Glutamatergic neuron (in vitro differentiated cells): ENCODE data around the gene IL23R. TPM values are rescaled to one million over a fixed set of nuclear protein-coding genes. Genes with fewer than 3 reads are reported as not detected.

Source experiments
- DNase-seq: peaks from one replicate; pipeline ENCODE4 v3.0.0; 2022
- H3K27ac Mint-ChIP-seq: one replicate; pipeline ENCODE4 v1.8.0; 2020; ENCODE audit warnings: mild to moderate bottlenecking, mixed read lengths, inconsistent platforms; ENCODE audit not compliant: unreplicated experiment
- H3K27me3 Mint-ChIP-seq: one replicate; pipeline ENCODE4 v1.8.0; 2020; ENCODE audit warnings: mild to moderate bottlenecking, moderate library complexity, mixed read lengths, inconsistent platforms; ENCODE audit not compliant: unreplicated experiment
- H3K36me3 Mint-ChIP-seq: one replicate; pipeline ENCODE4 v1.8.0; 2020; ENCODE audit warnings: mild to moderate bottlenecking, mixed read lengths, inconsistent platforms; ENCODE audit not compliant: unreplicated experiment
- H3K4me1 Mint-ChIP-seq: one replicate; pipeline ENCODE4 v1.8.0; 2020; ENCODE audit warnings: mild to moderate bottlenecking, low read depth, mixed read lengths, inconsistent platforms; ENCODE audit not compliant: unreplicated experiment
- H3K4me3 Mint-ChIP-seq: one replicate; pipeline ENCODE4 v1.8.0; 2020; ENCODE audit warnings: mild to moderate bottlenecking, mixed read lengths, inconsistent platforms; ENCODE audit not compliant: unreplicated experiment
- H3K9me3 Mint-ChIP-seq: one replicate; pipeline ENCODE4 v1.8.0; 2020; ENCODE audit warnings: mild to moderate bottlenecking, moderate library complexity, mixed read lengths, inconsistent platforms; ENCODE audit not compliant: unreplicated experiment
- total RNA-seq: library from RNA; stranded (reverse); fragmentation: NEBNext Ultra II Directional; extraction: Animal tissue kit (Norgen Biotek cat#: 25700); gene quantifications from one replicate; pipeline ENCODE4 v1.2.1, GENCODE V29; 2021; ENCODE audit not compliant: unreplicated experiment
- TF ChIP-seq, protein P1 (sequence below): fragments of 200-600 bp; sonication (generic); IDR thresholded peaks from one replicate; pipeline ENCODE4 v1.5.0; 2021; ENCODE audit not compliant: partially characterized antibody, unreplicated experiment

The IL23R gene
- total RNA-seq, 1 donor from 2014 or later: not detected

DNA sequence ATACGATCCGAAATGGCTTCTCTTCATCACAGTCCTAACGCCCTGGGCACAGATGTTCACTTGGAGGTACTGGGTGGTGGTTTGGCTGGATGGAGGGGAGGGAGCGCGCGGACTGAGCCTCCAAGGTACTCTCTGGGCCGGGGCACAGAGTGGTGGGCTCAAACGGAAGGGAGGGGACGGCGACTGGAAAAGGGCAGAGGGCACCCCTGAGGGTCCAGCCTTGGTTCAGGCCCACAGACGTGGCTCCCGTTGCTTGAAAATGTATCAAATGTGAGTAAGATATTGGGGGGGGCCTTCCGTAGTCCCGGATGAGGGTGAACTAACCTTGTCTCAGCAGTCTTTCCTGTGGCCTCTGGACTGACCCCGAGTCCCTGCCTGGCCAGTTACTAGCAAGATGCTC is 141.9 kb downstream of the IL23R start:
- TF ChIP-seq, protein P1, sequence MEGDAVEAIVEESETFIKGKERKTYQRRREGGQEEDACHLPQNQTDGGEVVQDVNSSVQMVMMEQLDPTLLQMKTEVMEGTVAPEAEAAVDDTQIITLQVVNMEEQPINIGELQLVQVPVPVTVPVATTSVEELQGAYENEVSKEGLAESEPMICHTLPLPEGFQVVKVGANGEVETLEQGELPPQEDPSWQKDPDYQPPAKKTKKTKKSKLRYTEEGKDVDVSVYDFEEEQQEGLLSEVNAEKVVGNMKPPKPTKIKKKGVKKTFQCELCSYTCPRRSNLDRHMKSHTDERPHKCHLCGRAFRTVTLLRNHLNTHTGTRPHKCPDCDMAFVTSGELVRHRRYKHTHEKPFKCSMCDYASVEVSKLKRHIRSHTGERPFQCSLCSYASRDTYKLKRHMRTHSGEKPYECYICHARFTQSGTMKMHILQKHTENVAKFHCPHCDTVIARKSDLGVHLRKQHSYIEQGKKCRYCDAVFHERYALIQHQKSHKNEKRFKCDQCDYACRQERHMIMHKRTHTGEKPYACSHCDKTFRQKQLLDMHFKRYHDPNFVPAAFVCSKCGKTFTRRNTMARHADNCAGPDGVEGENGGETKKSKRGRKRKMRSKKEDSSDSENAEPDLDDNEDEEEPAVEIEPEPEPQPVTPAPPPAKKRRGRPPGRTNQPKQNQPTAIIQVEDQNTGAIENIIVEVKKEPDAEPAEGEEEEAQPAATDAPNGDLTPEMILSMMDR: no peak
- Mint-ChIP-seq H3K36me3 (no peaks in the 10 kb centered on the region), H3K9me3 (no peaks in the 10 kb centered on the region), H3K4me1 (no peaks in the 10 kb centered on the region), H3K27me3 (no peaks in the 10 kb centered on the region), H3K4me3 (peak overlapping the region; percentile 83), H3K27ac (no peak overlapping the region)
- no peak for DNase-seq

Other genes starting within 250 kb of the IL23R start
- 0.78 TPM for gene DNAI4, start 241.6 kb upstream of the IL23R start, total RNA-seq
- 19.0 TPM for gene MIER1, start 241.5 kb upstream of the IL23R start, total RNA-seq
- gene SLC35D1, start 112.3 kb upstream of the IL23R start, total RNA-seq: 2.7 TPM
- not detected for gene C1orf141, start 31.5 kb upstream of the IL23R start, total RNA-seq
- not detected for gene IL12RB2, start 141.4 kb downstream of the IL23R start, total RNA-seq